ENCODE results near the gene NRARP. TPM values are rescaled to one million over a fixed set of nuclear protein-coding genes. Genes with fewer than 3 reads are reported as not detected.

Gene NRARP
- total and polyA plus RNA-seq, 2 of the 13 experiments (the other 11 are each of a cell fraction or from before 2014, with no cell fraction given), result 0.22 to 0.46 TPM

- no peak for FAIRE-seq
- H3K4me1 ChIP-seq (ENCODE audit: insufficient read depth, low read length), result peaks cover 13% of the 10 kb centered on the region
- H3K27me3 ChIP-seq (ENCODE audit: control insufficient read depth in 1 of 2, insufficient read depth in 2 of 2, low read length in 2 of 2), result no peaks in the 10 kb centered on the region
- 0 out of 5 replicates have a peak, but pooled peaks cover 0 to under 1% of the 10 kb centered on the region in 2 experiments for H3K36me3 ChIP-seq (replicated peaks in 1 of 2; ENCODE audit: control insufficient read depth in 1 of 2, insufficient read depth in 2 of 2, low read length in 2 of 2)
- H3K4me2 ChIP-seq (ENCODE audit: low read depth, low read length), result no peak overlapping the region
- in situ Hi-C loops (cut with HindIII; ENCODE audit: extremely low pct_ligation_motif_present, low pct_unique_long_range_greater_than_20kb), result loop anchor here (10.0 kb wide), 1 partner anchor 238 kb away; no protein-coding TSS in a partner anchor
- CTCF ChIA-PET (ENCODE audit: low intra/inter-chr PET ratio, low total read pairs), result interaction anchor here (0.8 to 1.2 kb wide), 3 partner anchors 32 to 158 kb away, joined by 3 to 6 read pairs (median 5); no protein-coding TSS in a partner anchor
- no peak overlapping the region for H3K9ac ChIP-seq (ENCODE audit: insufficient read depth, low read depth, low read length)
- WGBS (ENCODE audit: low lambda C conversion rate), result 46% methylated on average over 13 of the region's 14 CpGs
- H3K4me3 ChIP-seq (replicated peaks in 1 of 3; ENCODE audit: insufficient read depth in 1 of 3, low read depth in 2 of 3, low read length in 3 of 3), result no peak overlapping the region
- no TSS peak for BruUV-seq (replicated peaks)
- H3K27ac ChIP-seq (ENCODE audit: extremely low read length, insufficient read depth, low read length), result no peak overlapping the region
- no peak overlapping the region for H2AFZ ChIP-seq (ENCODE audit: low read length)
- POLR2A ChIA-PET, result interaction anchor here (0.7 to 1.4 kb wide), 5 partner anchors 9 to 46 kb away, joined by 3 to 10 read pairs (median 4); partner anchors contain the start of genes TOR4A and TUBB4B
- intact Hi-C loops (cut with micrococcal nuclease; ENCODE audit: unreplicated experiment), result loop anchor here (5.0 kb wide), 1 partner anchor 160 kb away; no protein-coding TSS in a partner anchor
- peak; percentile 68 for DNase-seq (ENCODE audit: low spot score)
- ATAC-seq, result peak; percentile 98
- no peaks in the 10 kb centered on the region for H4K20me1 ChIP-seq (ENCODE audit: insufficient read depth, low read length)
- no peaks in the 10 kb centered on the region for H3K79me2 ChIP-seq (ENCODE audit: insufficient read depth, low read length)
- H3K9me3 ChIP-seq (ENCODE audit: low read length), result no peaks in the 10 kb centered on the region
- TF ChIP-seq ZBTB7A (CRISPR knock-in tag; IDR thresholded peaks at IDR 0.05), result 0 out of 2 replicates have a peak, but pooled peaks have one; percentile 26
- no peak for TF ChIP-seq PCBP1 (IDR thresholded peaks at IDR 0.05; ENCODE audit: borderline replicate concordance, low read depth, low read length)
- no peak for TF ChIP-seq ZNF292 (CRISPR knock-in tag; IDR thresholded peaks at IDR 0.05; ENCODE audit: borderline replicate concordance, low read depth)
- no peak for TF ChIP-seq ZSCAN22 (CRISPR knock-in tag; IDR thresholded peaks at IDR 0.05)
- TF ChIP-seq SRSF9 (IDR thresholded peaks at IDR 0.05; ENCODE audit: borderline replicate concordance, insufficient read depth, low read depth, low read length, poor library complexity, severe bottlenecking), result no peak
- TF ChIP-seq MAZ (IDR thresholded peaks at IDR 0.05; ENCODE audit: borderline replicate concordance, low read depth, low read length), result no peak
- TF ChIP-seq MAZ (CRISPR knock-in tag; IDR thresholded peaks at IDR 0.05; ENCODE audit: low read depth), result no peak
- no peak for TF ChIP-seq ZFY (CRISPR knock-in tag; IDR thresholded peaks at IDR 0.05)
- TF ChIP-seq ZUFSP (CRISPR knock-in tag; IDR thresholded peaks at IDR 0.05; ENCODE audit: borderline replicate concordance), result no peak
- no peak for TF ChIP-seq KDM3A (CRISPR knock-in tag; IDR thresholded peaks at IDR 0.05; ENCODE audit: low read depth)
- 0 out of 2 replicates have a peak, but pooled peaks have one; percentile 7 for TF ChIP-seq BHLHE40 (IDR thresholded peaks at IDR 0.05; ENCODE audit: low read length)
- no peak for TF ChIP-seq FLYWCH1 (CRISPR knock-in tag; IDR thresholded peaks at IDR 0.05)
- TF ChIP-seq ZNF644 (CRISPR knock-in tag; IDR thresholded peaks at IDR 0.05; ENCODE audit: low read depth), result no peak
- TF ChIP-seq ZNF788 (CRISPR knock-in tag; IDR thresholded peaks at IDR 0.05; ENCODE audit: borderline replicate concordance), result 0 out of 2 replicates have a peak, but pooled peaks have one; percentile 38
- no peak for TF ChIP-seq ZNF616 (CRISPR knock-in tag; IDR thresholded peaks at IDR 0.05; ENCODE audit: low read depth)
- no peak for TF ChIP-seq SNAI1 (CRISPR knock-in tag; IDR thresholded peaks at IDR 0.05; ENCODE audit: borderline replicate concordance)
- TF ChIP-seq PAWR (CRISPR knock-in tag; IDR thresholded peaks at IDR 0.05; ENCODE audit: borderline replicate concordance), result no peak
- no peak for TF ChIP-seq THAP7 (CRISPR knock-in tag; IDR thresholded peaks at IDR 0.05)
- no peak for TF ChIP-seq ZNF691 (CRISPR knock-in tag; IDR thresholded peaks at IDR 0.05; ENCODE audit: borderline replicate concordance, low read depth)
- TF ChIP-seq CCDC6 (CRISPR knock-in tag; IDR thresholded peaks at IDR 0.05), result no peak
- 0 out of 2 replicates have a peak, but pooled peaks have one; percentile 33 for TF ChIP-seq NFE2L1 (CRISPR knock-in tag; IDR thresholded peaks at IDR 0.05; ENCODE audit: borderline replicate concordance)
- TF ChIP-seq ZNF460 (CRISPR knock-in tag; IDR thresholded peaks at IDR 0.05; ENCODE audit: borderline replicate concordance), result no peak
- TF ChIP-seq ZNF558 (CRISPR knock-in tag; IDR thresholded peaks at IDR 0.05; ENCODE audit: borderline replicate concordance), result no peak
Observed at GRCh38 chr9:137286975-137287383, 15.1 kb downstream of the NRARP start.
